Mucosa of gallbladder (tissue), 1 donor: Measurements from ENCODE around the gene GRIK2. TPM values are rescaled to one million over a fixed set of nuclear protein-coding genes. Genes with fewer than 3 reads are reported as not detected.

Experiments used
- DNase-seq: peaks from one replicate; pipeline ENCODE4 v3.0.0-alpha.2; 2020; ENCODE audit warnings: low spot score
- total RNA-seq: library from RNA; stranded (reverse); gene quantifications from one replicate; pipeline ENCODE4 v1.2.1, GENCODE V29; 2021
- donor health status: DM: no; HTN: no; CAD: no.

The GRIK2 gene
- total RNA-seq, 1 donor from 2014 or later = 1.2 TPM

GRCh38 chr6:101783287-101783686 lies 389.8 kb downstream of the GRIK2 start:
- no peak for DNase-seq

- no peak for DNase-seq
These were observed 390.6 kb downstream of the GRIK2 start for GRCh38 chr6:101784094-101784493.

- no peak for DNase-seq
These were observed 406.0 kb downstream of the GRIK2 start for GRCh38 chr6:101799531-101799930.

GRCh38 chr6:101800598-101800997 lies 407.1 kb downstream of the GRIK2 start:
- DNase-seq = no peak

- no peak for DNase-seq
These were observed 409.6 kb downstream of the GRIK2 start for GRCh38 chr6:101803136-101803535.

- no peak for DNase-seq
These were observed 412.7 kb downstream of the GRIK2 start for GRCh38 chr6:101806241-101806640.

- DNase-seq = no peak
These were observed 417.6 kb downstream of the GRIK2 start for GRCh38 chr6:101811108-101811507.

- DNase-seq = no peak
These were observed 423.2 kb downstream of the GRIK2 start for GRCh38 chr6:101816716-101817115.

GRCh38 chr6:101818051-101818450 lies 424.5 kb downstream of the GRIK2 start:
- no peak for DNase-seq

GRCh38 chr6:101824551-101825345 lies 431.2 kb downstream of the GRIK2 start:
- DNase-seq = no peak

GRCh38 chr6:101826269-101826668 lies 432.8 kb downstream of the GRIK2 start:
- no peak for DNase-seq

GRCh38 chr6:101826678-101827077 lies 433.2 kb downstream of the GRIK2 start:
- no peak for DNase-seq

GRCh38 chr6:101830501-101831031 lies 437.1 kb downstream of the GRIK2 start:
- DNase-seq = no peak

GRCh38 chr6:101832371-101832770 lies 438.9 kb downstream of the GRIK2 start:
- DNase-seq = no peak

GRCh38 chr6:101840100-101840499 lies 446.6 kb downstream of the GRIK2 start:
- no peak for DNase-seq

GRCh38 chr6:101845172-101845571 lies 451.7 kb downstream of the GRIK2 start:
- no peak for DNase-seq

GRCh38 chr6:101845621-101846020 lies 452.1 kb downstream of the GRIK2 start:
- no peak for DNase-seq

- no peak for DNase-seq
These were observed 454.2 kb downstream of the GRIK2 start for GRCh38 chr6:101847690-101848089.

GRCh38 chr6:101851911-101852310 lies 458.4 kb downstream of the GRIK2 start:
- DNase-seq = no peak

GRCh38 chr6:101853231-101854085 lies 459.9 kb downstream of the GRIK2 start:
- no peak for DNase-seq

GRCh38 chr6:101876431-101876830 lies 482.9 kb downstream of the GRIK2 start:
- DNase-seq = no peak

GRCh38 chr6:101878554-101879276 lies 485.2 kb downstream of the GRIK2 start:
- DNase-seq = no peak
